Common myeloid progenitor, CD34-positive (primary cell): ENCODE results near the gene CYTH1.

Experiments
- CTCF ChIA-PET: fragments of 350-600 bp; sonication (Branson Sonifier 250); formaldehyde crosslinking; loops from one replicate; lab custom pipeline; 2021; ENCODE audit warnings: antibody characterized with exemption; lab: Charles Lee
- POLR2A ChIA-PET: fragments of 350-600 bp; sonication (Branson Sonifier 250); formaldehyde crosslinking; loops from one replicate; lab custom pipeline; 2021; ENCODE audit warnings: antibody characterized with exemption; lab: Charles Lee
- DNase-seq, 3 donors: peaks; one replicate each; pipeline versions ENCODE4 v3.0.0 to v3.0.0-alpha.2; 2013
- H3K27ac ChIP-seq, 2 experiments: 1 replicate in 1 of 2; 2 replicates in 1 of 2; pipeline ENCODE4 v1.7.0; 2013; ENCODE audit warnings: inconsistent platforms in 2 of 2, low read length in 2 of 2, mild to moderate bottlenecking in 2 of 2, low read depth in 1 of 2, moderate library complexity in 1 of 2; ENCODE audit not compliant: severe bottlenecking in 2 of 2, insufficient read depth in 1 of 2, poor library complexity in 1 of 2
- H3K27me3 ChIP-seq, 5 experiments: replicated peaks in 2 of 5; 1 replicate in 3 of 5; 2 replicates in 2 of 5; pipeline versions ENCODE4 v1.6.1 to v1.7.0; 2013; ENCODE audit warnings: low read length in 4 of 5, mild to moderate bottlenecking in 2 of 5, moderate library complexity in 2 of 5, inconsistent platforms in 1 of 5; ENCODE audit not compliant: insufficient read depth in 5 of 5, control insufficient read depth in 4 of 5
- H3K36me3 ChIP-seq, 4 experiments: 1 replicate in 2 of 4; 2 replicates in 2 of 4; pipeline versions ENCODE4 v1.6.1 to v1.7.0; 2013; ENCODE audit warnings: low read length in 3 of 4, control low read depth in 1 of 4, mild to moderate bottlenecking in 1 of 4; ENCODE audit not compliant: control insufficient read depth in 4 of 4, insufficient read depth in 4 of 4
- H3K4me1 ChIP-seq, 4 experiments: 1 replicate in 3 of 4; 2 replicates in 1 of 4; pipeline versions ENCODE4 v1.6.1 to v1.7.1; 2013; ENCODE audit warnings: low read length in 3 of 4, mild to moderate bottlenecking in 3 of 4, control low read depth in 1 of 4, inconsistent platforms in 1 of 4, moderate library complexity in 1 of 4; ENCODE audit not compliant: control insufficient read depth in 4 of 4, insufficient read depth in 4 of 4; ENCODE audit errors: control extremely low read depth in 1 of 4
- H3K4me3 ChIP-seq, 7 experiments: 1 replicate in 4 of 7; 2 replicates in 3 of 7; pipeline versions ENCODE4 v1.5.1 to v1.7.0; 2013; ENCODE audit warnings: mild to moderate bottlenecking in 7 of 7, low read length in 6 of 7, moderate library complexity in 6 of 7, inconsistent platforms in 2 of 7, low read depth in 2 of 7, control low read depth in 1 of 7; ENCODE audit not compliant: insufficient read depth in 4 of 7, control insufficient read depth in 1 of 7; ENCODE audit errors: extremely low read depth in 1 of 7
- H3K9me3 ChIP-seq, 5 experiments: 1 replicate in 4 of 5; 2 replicates in 1 of 5; pipeline versions ENCODE4 v1.6.1 to v1.7.1; 2013; ENCODE audit warnings: low read length in 4 of 5, mild to moderate bottlenecking in 2 of 5, inconsistent platforms in 1 of 5, low read depth in 1 of 5, moderate library complexity in 1 of 5; ENCODE audit not compliant: control insufficient read depth in 4 of 5, insufficient read depth in 2 of 5; ENCODE audit errors: control extremely low read depth in 1 of 5
- WGBS: methylation state at CpG from one replicate; pipeline ENCODE4 v1.1.5; 2013; ENCODE audit not compliant: insufficient coverage; 5-methylcytosine and 5-hydroxymethylcytosine counted together

The CYTH1 gene

DNA sequence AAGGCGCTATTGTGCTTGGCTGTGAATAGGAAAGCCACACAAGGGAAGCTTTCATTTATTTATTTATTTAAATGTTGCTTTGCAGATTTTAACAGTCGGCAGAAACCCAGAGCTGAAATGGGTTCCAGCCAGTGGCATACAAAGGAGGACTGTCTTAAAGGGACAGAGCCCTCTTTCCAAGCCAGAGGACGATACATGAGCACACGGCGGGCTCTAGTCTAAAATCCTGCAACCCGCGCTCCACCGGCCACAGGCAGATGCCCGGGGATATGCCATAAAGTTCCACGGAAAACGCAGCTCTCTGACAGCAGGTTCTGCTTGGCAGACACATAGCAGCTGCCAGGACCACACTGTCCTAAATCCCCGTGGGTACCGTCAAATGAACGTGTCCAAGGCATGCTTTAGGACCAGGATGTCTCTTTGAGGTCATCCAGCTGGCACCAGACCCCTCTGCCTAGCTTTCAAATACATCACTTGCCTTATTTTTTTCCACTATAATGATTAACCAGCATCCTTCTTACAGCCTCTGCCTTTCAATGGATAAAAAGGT is 64.6 kb downstream of the CYTH1 start:
- no peak for DNase-seq
- Histone ChIP-seq H3K4me1 (peaks cover 21 to 62% (median 53%) of the 10 kb centered on the region in 4 experiments), H3K4me3 (peak overlapping the region in 2 of 7 experiments; percentile 7 to 45), H3K9me3 (no peaks in the 10 kb centered on the region), H3K27me3 (no peaks in the 10 kb centered on the region), H3K36me3 (no peaks in the 10 kb centered on the region), H3K27ac (no peak overlapping the region)
- POLR2A ChIA-PET: interaction anchor here (0.5 kb wide), 1 partner anchor 1138 kb away, joined by 3 read pairs; no protein-coding TSS in a partner anchor
- WGBS: 70% methylated on average over 13 of the region's 14 CpGs
- CTCF ChIA-PET: interaction anchor here (1.0 to 3.3 kb wide), 3 partner anchors 9 to 267 kb away, joined by 3 to 22 read pairs (median 3); no protein-coding TSS in a partner anchor

DNA sequence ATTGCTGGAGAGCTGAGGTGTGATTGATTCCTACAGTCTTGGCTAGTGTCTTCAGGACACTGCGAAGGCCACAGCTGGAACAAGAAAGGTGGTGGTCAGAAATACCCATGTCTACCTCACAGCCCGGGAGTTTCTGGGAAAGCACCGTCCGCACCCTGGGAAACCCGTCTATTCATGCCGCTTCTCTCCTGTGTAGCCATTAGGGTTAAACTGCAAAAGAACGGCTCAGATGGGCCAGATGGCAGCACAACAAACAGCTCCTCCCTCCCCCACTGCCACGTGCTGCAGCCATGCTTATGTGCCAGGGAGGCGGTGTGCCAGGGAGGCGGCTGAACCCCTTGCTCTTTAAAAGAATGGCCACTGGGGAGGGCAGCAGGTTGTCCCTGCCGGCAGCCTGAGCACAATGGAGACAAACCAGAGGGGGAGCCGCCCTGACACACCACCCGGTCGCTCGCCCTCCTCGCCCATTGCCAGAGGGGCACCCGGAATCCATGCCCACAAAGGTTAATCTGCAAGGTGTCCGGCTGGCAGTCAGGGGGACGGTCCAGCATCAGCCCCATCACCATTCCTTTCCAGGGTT is 65.2 kb downstream of the CYTH1 start:
- Histone ChIP-seq H3K9me3 (no peaks in the 10 kb centered on the region), H3K4me1 (peaks cover 21 to 57% (median 47%) of the 10 kb centered on the region in 4 experiments), H3K27me3 (no peaks in the 10 kb centered on the region), H3K36me3 (no peaks in the 10 kb centered on the region), H3K27ac (no peak overlapping the region), H3K4me3 (peak overlapping the region in 1 of 7 experiments; percentile 45)
- POLR2A ChIA-PET: interaction anchor here (0.5 kb wide), 1 partner anchor 1139 kb away, joined by 3 read pairs; no protein-coding TSS in a partner anchor
- DNase-seq: peak in 1 of 3 donors; percentile 31
- CTCF ChIA-PET: interaction anchor here (0.8 to 3.3 kb wide), 5 partner anchors 9 to 82 kb away, joined by 3 to 22 read pairs (median 3); no protein-coding TSS in a partner anchor
- WGBS: 74% methylated on average over 13 of the region's 19 CpGs

DNA sequence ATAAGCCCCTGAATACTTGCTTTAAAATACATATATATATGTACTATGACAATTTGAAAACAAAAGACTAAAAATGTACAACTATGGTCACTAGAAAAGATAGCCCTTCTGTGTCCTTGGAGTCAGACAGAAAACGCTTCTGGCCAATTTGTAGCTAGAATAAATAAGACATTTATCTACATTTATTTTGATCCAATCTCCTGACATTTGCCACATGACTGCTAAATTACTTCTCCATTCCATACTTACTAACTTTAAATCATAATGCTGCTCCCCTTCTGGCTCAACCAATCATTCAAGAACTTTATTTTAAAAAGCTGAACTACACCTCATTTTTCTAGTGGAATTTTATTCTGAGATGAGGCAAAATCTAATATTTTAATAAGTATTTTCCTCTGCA is 65.8 kb downstream of the CYTH1 start:
- WGBS: no CpG with 5 or more reads among the region's 1 CpG
- no peak overlapping the region for H3K4me3 ChIP-seq
- ChIA-PET POLR2A (no interaction called here), CTCF (interaction anchor here (0.8 to 3.3 kb wide), 4 partner anchors 8 to 82 kb away, joined by 3 to 22 read pairs (median 4); no protein-coding TSS in a partner anchor)
- no peaks in the 10 kb centered on the region for H3K27me3 ChIP-seq
- no peak for DNase-seq
- H3K9me3 ChIP-seq: no peaks in the 10 kb centered on the region
- H3K36me3 ChIP-seq: no peaks in the 10 kb centered on the region
- no peak overlapping the region for H3K27ac ChIP-seq
- peaks cover 21 to 57% (median 47%) of the 10 kb centered on the region in 4 experiments for H3K4me1 ChIP-seq

- peak overlapping the region in 1 of 7 experiments; percentile 12 for H3K4me3 ChIP-seq
- H3K36me3 ChIP-seq: no peaks in the 10 kb centered on the region
- peaks cover 21 to 57% (median 47%) of the 10 kb centered on the region in 4 experiments for H3K4me1 ChIP-seq
- ChIA-PET CTCF (interaction anchor here (1.0 to 1.9 kb wide), 5 partner anchors 9 to 83 kb away, joined by 3 to 5 read pairs (median 3); no protein-coding TSS in a partner anchor), POLR2A (no interaction called here)
- H3K9me3 ChIP-seq: no peaks in the 10 kb centered on the region
- DNase-seq: no peak
- H3K27me3 ChIP-seq: no peaks in the 10 kb centered on the region
- WGBS: no CpG with 5 or more reads among the region's 1 CpG
- H3K27ac ChIP-seq: no peak overlapping the region
Measured at GRCh38 chr17:78715876-78716275, 66.2 kb downstream of the CYTH1 start.

DNA sequence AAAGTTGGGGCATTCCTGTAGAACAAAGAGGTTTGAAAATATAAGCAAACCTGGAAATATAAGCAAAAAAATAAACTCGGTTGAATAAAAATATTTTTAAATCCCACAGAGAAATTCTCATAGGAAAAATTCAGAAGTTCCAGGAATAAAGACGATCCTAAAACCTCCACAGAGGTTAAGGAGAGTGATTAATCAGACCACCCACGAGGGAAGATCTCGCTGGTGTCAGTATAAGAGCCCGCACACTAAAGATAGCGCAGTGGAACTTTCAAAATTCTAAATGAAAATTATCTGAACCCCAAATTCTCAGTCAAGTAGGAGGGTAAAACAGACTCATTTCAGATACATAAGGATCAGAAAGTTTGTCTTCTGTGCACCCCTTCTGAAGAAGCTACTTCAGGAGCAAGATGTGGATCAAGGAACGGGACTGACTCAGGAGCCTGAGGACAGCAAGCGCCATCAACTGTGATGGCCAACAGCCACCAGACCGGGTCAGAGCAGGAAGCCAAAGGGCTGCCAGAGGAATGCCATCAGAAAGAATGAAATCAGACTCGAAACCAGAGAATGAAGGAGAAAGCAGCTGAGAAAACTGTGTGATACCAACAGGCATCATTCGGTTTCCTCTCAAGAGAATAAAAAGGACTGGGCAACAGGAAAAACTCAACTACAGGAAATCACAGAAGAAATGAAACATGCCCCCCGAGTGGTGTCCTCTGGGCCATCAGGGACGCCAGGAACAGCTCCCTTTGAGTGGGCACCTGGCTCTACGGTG is 66.9 kb downstream of the CYTH1 start:
- Histone ChIP-seq H3K27me3 (no peaks in the 10 kb centered on the region), H3K4me3 (peak overlapping the region in 1 of 7 experiments; percentile 12), H3K36me3 (no peaks in the 10 kb centered on the region), H3K4me1 (peaks cover 21 to 56% (median 46%) of the 10 kb centered on the region in 4 experiments), H3K27ac (no peak overlapping the region), H3K9me3 (no peaks in the 10 kb centered on the region)
- DNase-seq: no peak
- ChIA-PET CTCF (interaction anchor here (1.0 to 1.9 kb wide), 5 partner anchors 10 to 218 kb away, joined by 3 to 5 read pairs (median 4); no protein-coding TSS in a partner anchor), POLR2A (interaction anchor here (0.5 kb wide), 1 partner anchor 89 kb away, joined by 4 read pairs; no protein-coding TSS in a partner anchor)
- 88% methylated on average over 12 of the region's 14 CpGs for WGBS

GRCh38 chr17:78714534-78714933 is 67.5 kb downstream of the CYTH1 start:
- Histone ChIP-seq H3K36me3 (no peaks in the 10 kb centered on the region), H3K4me3 (no peak overlapping the region), H3K9me3 (no peaks in the 10 kb centered on the region), H3K27ac (no peak overlapping the region), H3K27me3 (no peaks in the 10 kb centered on the region), H3K4me1 (peaks cover 19 to 49% (median 40%) of the 10 kb centered on the region in 4 experiments)
- ChIA-PET CTCF (interaction anchor here (1.4 to 1.9 kb wide), 2 partner anchors 10 to 218 kb away, joined by 4 read pairs; no protein-coding TSS in a partner anchor), POLR2A (no interaction called here)
- DNase-seq: no peak
- WGBS: 92% methylated on average over 3 of the region's 4 CpGs
